ENCODE results near the gene KCNMA1.

The KCNMA1 gene

DNA sequence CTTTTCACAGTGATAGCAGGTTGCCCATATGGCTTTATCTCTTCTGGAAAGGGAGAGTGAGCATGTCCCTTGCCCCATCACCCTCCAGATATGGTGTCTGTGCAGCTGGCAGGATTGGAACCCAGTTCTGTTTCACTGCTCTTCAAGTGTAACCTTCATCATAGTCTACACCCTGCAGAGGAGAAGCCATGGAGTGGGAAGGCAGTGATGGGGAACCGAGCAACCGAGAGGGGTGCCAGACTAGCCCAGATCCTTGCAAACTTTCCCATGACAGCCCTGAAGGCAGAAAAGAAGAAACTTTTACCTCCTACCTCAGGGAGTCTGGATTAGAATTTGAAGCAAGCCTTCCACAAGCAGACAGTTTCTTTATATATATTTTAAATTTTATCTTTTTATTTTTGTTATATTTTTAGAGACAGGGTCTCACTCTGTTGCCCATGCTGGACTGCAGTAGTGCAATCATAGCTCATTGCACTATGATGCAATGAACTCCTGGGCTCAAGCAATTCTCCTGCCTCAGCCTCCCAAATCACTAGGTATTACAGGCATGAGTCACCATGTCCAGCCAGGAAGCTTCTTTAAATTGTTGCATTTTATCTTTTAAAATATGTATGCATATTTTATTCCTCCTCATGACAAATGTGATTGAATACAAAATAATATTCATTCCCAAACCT is 133.3 kb downstream of the KCNMA1 start:
- no peak for DNase-seq

DNA sequence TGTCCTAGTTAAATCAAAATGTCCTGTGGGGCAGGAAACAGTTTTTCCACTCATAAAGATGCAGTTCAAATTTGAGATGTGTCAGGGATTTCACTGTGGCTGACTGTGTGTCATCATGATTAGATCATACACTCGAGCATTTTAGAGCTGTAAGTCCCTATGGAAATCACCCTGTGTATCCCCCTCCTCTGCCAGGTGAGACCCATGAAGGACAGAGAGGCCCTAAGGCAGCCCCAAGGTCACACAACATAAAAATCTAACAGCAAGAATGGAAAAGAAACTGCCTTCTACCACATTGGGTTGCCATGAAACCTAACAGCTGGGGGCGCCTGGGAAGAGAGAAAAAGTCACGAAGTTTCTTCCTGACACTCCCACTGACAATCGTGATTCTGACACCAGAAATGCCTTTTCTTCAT is 135.8 kb downstream of the KCNMA1 start:
- DNase-seq, result peak; percentile 59 to 76 (median 66)

DNA sequence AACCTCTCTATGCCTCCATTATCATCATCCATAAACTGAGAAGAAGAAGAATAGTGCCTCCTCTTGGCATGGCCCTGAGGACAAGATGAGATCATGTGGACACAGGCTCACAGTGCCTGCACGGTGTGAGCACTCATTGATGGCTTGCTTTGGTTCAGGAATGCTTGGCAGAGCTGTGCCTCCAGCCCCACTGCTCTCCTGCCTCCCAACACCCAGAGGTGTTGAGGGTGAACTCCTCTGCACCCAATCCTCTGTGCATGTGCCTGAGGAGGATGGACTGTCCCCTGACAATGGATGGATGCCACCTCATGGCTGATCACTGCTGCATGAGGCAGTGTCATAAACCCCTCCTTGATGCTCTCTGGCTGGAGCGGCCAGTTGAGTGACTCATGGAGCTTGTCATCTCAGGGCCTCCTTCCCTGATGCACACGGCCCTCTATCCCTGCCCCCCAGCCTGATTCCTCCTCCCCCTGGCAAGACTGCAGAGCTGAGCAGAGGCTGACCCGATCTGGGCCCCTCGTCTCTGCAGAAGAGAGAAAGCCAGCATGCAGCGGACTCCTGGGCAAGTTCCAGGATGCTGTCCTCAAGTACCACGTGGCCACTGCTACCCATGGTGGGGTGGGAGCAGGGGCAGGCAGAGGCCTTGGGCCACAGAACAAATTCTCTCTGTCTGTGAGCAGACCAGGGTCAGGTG is 136.3 kb downstream of the KCNMA1 start:
- peak; percentile 73 to 77 (median 75) for DNase-seq

DNA sequence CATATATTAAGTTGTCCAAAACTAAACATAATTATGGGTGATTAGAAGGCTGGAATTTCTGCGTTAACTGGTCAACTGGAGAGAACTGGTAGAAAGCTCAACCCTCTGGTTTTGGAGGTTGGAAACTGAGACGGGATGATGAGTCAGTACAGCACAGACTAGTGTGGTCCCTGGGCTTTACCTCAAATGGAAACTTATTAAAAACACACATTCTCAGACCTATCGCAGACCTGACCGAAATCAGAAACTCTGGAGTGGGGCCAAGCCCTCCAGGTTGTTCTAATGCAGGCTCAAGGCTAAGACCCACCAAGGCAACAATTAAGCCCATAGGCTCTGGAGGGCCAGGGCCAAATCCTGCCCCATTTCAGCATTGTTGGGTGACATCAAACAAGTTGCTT is 136.9 kb downstream of the KCNMA1 start:
- DNase-seq, result no peak

DNA sequence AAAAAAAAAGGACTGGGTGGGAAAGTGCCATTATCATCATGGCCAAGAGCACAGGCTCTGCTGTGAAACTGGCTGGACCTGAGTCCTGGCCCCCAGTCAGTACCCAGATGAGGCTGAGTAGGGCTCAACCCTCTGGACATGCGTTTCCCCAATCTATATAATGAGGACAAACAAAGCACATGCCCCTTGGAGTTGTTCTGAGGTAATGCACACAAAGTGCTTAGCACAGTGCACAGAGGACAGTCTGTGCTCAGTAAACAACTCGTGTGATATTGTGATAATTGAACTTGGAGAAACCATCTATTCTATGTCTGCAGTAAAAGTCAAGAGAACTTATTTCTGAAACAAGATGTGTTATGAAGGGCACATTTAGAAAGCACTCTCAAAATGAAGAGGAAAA is 138.8 kb downstream of the KCNMA1 start:
- DNase-seq, result no peak

DNA sequence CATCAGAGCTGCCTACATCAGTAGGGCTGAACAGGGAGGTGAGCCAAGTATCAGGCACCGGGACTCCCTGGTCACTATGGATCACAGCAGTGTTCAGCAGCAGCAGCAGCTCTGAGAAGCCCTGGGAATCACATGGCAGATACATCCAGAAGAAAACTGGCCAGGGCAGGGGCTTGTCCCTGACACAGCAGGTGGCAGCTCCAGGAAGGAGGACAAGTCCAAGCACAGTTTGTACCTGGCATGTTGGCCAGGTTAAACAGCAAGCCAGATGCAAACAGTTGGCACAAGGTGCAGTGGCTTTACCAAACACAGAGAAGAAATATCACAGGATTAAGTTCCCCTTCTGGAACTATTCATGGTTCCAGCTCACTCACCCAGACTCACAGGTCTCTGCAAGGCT is 139.4 kb downstream of the KCNMA1 start:
- no peak for DNase-seq

DNA sequence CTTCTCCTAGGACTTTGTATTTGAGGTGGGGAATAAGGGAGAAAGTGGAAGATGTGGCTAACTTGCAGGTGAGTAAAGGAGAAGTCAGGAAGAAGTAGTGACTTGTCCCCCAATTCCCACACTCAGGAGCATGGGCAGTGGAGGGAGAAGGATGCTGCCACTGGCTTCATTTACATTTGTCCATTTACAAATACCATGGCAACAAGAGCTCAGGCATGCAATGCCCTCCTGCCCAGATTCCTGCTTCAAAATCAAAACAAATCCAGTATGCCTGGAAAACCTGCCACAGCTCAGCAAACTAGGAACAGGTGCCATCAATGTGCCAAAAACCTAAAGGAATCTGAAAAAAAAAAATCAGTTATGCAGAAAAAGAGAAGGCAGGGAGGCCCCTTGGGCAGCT is 139.9 kb downstream of the KCNMA1 start:
- no peak for DNase-seq

DNA sequence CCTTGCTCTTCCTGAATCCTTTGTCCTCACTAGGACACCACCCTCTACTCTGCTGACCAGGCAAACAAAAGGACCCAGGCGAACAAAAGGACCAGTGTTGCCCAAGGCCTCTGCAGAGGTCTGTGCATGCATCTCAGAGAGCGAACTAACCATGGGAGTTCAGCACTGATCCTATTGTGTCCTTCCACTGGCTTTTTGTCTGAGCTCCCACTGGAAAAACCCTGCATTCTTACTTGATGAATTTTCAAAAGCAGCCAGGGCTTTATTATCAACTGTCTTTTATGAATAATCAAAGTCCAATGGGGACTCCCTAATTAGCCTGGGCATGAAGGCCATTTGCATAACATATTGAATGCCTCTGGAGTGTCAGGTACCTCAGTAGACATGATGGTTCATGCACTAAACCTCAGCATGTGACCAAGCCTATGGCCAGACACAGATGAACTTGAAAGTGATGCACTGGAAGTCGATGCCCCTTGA is 140.6 kb downstream of the KCNMA1 start:
- no peak for DNase-seq

DNA sequence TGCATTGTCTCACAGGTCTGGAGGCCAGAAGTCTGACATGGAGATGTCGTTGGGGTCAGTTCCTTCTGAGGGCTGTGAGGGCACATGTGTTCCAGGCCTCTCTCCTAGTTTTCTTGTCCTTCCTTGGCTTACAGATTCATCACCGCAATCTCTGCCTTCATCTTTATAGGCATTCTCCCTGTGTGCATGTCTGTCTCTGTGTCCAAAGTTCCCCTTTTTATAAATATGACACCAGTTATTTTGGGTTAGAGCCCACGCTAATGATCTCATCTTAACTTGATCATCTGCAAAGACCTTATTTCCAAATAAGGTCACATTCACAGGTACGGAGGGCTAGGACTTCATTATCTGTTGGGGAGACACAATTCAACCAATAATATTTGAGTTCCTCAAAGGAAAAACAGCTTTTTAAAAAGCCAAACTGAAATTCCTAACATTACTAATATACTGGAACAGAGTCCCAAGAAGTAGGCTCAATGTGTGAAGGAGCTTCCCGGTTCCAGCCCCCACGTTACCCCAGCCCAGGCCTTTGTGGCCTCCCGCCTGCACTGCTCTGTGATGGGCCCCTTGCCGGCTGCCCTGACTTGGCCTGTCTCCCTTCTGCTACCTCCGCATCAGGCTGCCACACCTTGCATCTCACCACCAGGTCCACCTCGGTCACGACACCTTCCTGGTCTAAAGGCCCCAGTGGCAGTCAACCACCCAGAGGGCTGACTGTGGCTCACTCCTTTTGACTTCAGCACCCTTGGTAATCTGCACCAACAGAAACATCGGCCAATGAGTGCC is 142.7 kb downstream of the KCNMA1 start:
- DNase-seq, result peak; percentile 48 to 64 (median 61)

DNA sequence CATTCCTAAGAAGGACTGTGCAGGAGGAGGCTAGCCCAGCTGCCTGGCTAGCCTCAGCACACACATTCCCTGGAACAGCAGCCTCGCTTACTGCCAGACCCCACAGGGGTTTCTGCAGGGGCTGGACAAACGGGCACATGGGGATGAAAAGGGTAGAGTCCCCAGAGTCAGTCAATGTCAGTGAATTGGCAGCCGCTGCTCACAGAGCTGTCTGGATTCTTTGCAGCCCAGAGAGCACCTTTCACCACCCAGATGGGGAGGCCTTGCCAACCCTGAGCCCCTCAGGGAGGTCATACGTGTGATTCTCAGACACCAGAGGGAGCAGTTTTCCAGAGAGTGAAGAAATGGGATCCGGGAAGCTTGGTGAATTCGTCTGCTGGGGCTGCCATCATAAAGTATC is 143.3 kb downstream of the KCNMA1 start:
- peak in 1 of 3 donors; percentile 21 for DNase-seq

DNA sequence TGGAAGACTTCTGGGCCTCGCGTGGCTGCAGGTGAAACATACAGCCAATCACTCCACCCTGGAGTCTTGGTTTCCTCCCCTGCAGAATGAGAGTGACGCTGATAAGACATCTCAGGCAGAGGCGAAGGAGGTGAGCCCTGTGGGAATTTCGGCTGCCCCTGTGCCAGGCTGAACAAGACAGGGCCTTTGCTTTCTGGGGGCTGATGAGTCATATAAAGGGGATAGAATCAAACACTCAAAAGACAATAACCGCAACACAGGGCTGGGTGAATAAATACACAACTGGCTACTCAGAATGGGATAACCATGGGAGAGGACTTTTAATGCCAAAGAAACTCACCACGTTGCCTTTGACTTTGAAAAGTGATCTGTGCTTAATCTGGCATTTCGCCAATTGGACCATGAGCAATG is 143.8 kb downstream of the KCNMA1 start:
- no peak for DNase-seq

DNA sequence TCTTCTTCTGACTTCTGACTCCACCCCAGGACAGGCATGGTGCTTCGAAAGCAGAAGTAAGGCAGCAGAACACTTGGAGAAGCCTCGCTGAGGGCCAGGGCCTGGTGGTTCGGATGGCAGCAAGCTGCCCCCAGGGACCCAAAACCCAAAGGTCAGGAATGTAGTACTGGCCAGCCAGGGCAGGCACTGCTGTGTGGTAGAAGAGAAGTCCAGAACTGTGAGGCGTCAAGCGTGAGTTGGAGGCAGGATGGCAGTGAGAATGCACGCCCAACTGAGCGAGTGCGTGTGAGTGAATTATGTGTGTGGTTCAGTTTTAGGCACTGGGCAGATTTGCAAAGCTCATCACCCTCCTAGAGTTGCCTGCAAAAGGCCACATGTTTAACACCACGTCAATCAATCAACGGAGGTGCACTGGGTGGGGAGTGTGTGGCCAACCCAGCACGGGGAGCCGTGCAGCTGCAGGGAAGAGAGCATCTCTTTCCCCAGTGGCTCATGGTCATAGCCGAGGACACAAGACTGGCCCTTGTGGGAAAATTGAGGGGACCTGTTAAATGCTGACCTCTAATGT is 144.3 kb downstream of the KCNMA1 start:
- DNase-seq, result no peak

DNA sequence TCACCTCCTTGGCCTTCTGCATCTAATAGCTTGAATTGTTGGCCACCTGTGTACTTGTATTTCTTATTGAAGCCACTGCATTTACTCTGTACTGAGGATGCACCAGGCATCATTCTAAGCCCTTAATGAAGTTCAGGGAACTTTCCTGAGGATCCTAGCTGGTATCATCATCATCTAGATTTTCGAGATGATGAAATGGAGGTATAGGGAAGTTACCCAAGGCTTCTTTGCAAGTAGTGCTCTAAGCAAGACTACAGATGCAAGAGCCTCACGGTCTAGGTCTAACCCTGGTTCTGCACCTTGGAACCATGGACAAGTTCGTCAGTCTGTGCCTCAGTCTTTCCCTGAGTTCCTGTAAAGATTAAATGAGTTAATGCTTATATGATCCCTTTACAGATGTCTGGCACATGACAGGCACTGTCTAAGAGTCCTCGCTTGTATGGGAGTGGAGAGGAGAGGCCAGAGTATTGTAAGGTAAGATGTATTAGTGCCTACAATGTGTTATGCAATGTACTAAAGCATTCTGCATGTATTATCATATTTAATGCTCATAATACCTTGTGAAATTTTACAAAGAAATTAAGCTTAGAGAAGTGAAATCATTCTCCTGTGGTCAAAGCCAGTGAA is 145.1 kb downstream of the KCNMA1 start:
- DNase-seq, result peak; percentile 35 to 56 (median 43)

DNA sequence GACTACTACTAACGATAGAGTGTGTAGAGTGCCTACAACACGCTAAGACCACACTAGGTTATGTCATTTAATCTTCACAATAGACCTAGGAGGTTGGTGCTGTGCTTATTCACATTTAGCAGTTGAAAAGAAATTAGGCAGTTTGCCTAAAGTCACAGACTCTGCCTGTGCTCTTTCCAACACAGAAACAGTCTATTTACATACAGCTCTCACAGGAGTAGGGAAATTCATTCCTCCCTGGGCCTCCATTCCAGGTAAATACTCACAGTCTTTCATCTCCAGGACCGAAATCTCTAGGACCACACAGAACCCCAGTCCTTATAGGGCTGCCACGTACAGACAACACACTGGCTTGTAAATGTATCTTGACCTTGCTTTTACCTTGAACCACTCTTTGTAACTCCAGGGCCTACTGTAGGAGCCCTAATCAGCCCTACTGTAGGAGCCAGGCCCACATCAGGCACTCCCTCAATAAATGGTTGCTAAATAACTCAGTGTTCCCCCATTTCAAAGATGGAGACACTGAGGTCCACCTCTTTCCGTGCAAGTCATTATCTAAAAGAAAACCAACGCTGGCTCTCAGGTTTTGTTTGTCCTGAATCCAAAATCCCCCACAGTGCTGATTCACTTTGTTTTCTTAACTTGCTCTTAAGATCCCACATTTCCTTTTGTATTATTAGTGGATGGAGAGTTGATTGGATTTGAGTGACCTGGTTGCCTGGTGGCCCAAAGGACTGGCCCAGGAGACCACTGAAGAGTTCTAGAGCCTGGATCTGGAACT is 146.9 kb downstream of the KCNMA1 start:
- no peak for DNase-seq

DNA sequence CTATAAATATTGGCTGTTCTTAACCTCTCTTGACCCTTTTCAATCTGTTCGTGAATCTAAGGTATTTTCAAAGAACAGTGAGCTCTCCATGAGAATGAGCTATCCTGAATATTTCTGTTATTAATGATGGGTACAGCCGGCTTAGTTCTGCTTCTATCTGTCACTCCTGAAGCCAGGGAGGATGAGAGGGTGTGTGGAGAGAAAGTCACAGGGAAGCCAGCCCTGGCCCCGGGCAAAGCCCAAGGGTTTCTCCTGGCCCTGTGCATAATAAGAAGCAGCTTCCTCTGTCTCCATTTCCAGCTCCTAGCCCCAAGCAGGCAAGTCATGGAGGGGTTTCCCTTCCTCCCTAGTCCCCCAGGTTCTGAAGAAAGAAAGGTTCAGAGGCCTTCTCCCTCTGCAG is 151.1 kb downstream of the KCNMA1 start:
- DNase-seq, result no peak

DNA sequence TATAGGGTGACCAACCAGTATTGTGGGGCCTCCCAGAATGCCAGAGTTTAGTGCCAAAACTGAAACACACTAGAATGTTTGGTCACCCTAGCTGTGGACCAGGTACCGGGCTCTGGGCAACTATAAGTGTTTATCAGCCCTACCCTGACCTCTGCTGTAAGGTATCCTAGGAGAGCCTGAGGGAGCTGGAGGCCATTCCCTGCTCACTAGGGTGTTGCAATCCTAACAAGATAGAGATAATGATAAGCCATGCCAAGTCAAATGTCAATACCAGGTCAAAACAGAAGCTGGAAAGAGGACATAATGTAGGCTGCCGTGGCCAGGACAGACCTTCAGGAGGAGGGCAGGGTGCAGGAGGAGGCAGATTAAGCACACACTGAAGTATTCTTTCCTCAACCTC is 151.8 kb downstream of the KCNMA1 start:
- DNase-seq, result no peak

DNA sequence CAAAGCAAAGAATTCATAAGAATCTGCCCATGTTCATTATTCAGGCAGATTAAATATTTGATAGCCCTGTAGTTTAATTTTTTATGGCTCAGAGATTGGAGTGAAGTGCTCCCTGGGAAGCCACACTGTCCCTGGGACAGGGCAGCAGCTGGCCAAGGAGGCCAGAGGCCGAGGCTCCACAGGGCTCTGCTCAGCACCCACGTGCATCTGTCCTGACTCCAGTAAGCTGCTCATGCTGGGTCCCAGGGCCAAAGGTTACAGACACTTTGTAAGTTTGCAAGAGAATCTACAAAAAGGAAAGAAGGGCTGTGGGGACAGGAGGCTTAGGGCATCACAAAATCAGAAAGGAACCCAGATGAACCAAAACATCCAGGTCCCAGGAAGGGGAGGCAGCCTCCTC is 155.5 kb downstream of the KCNMA1 start:
- DNase-seq, result no peak

DNA sequence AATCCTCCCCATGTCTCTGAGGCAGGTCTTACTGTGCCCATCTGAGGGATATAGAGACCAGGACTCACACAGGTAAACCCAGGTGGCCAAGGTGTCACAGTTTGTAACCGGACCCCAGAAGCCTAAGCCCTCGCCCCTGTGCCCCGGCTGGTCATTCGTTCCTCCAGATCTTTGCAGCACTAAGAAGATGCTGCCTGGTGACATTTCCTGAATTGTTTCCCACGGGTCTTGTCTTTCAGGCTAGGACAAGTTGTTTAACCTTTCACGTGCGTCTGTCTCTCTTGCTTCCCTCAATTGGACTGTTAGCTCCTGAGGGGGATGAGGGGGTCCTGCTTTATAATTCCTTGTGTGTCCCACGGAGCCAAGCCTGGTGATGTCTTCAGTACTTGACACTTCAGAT is 158.0 kb downstream of the KCNMA1 start:
- no peak for DNase-seq

DNA sequence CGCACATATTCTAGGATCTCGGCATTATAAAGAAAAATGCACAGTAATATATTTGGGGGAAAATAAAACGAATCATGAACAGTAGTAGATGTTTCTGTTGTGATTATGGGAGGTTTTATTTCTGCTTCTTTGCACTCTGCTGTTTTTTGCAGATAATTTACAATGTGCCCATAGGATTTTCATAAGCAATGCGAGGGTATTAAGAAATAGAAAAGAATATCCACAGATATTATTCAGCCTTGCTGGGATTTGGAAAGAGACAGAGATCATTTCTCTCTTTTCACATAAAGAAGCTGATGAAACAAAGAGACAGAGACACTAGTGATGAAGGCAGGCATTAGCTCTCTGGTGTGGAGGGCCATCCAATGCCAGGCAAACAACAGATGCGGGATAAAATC is 158.6 kb downstream of the KCNMA1 start:
- no peak for DNase-seq

DNA sequence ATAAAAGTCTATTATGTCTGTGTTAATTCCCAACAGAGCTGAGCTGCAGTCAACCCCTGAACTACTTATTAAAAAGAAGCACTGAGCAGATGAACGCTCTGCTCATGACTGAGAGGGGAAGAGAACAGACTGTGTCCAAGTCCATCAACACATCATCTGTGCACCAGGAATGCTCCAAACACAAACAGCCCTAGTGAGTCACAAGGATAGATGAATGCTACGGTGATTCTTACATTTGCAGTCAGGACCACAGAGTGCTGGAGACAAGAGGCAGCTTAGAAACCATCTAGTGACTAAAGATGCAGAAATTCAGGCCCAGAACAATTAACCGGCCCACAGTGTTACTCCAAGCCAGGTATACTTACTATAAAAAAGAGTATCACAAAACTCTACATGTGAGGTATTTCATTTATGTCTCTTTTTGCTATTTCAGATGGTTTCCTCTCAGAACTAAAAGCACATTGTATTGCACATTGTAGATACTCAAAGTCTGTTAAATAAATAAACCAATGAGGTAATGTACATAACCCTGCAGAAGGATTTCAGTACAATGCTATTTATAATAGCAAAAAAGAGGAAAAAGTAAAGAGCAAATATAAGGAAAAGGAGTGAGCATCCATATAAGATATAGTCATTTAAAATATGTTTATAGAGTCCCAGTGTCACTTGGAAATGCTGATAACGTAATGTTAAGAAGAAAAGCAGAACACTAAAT is 159.2 kb downstream of the KCNMA1 start:
- DNase-seq, result no peak

DNA sequence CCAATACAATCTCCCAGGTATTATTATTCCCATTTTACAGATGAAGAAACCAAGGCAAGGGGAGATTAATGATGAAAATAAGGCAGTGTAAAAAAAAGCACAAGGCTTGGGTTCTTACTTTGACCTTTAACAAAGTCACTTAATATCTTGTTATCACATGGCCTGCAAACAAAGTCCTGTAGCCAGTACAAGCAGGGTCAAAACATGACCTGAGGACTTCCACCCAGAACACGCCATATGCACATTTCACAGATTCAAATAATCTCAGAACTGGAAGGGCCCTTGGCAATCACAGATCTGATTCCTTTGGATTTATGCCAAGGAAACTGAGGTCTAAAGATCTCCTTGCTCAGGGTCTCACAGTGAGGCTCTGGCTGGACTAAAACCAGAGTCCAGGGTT is 162.1 kb downstream of the KCNMA1 start:
- no peak for DNase-seq

Measured in suppressor macrophage treated with lipopolysaccharide for 1 hour (primary cell).